NB4 (cell line): ENCODE results near the gene BIVM.
A peak's percentile ranks its signal among the peaks of the same experiment; 100 is the strongest.

Experiments
- DNase-seq: peaks from one replicate; pipeline ENCODE4 v3.0.0; 2010; ENCODE audit warnings: low read depth
- H3K4me3 ChIP-seq: one replicate; pipeline ENCODE4 v1.5.1; 2011; ENCODE audit warnings: mild to moderate bottlenecking, low read depth, low read length, moderate library complexity
- CTCF ChIP-seq: IDR thresholded peaks from one replicate; pipeline ENCODE4 v1.5.1; 2012; ENCODE audit warnings: low read depth, low read length
- MAX ChIP-seq: IDR thresholded peaks from 2 replicates; pipeline ENCODE4 v1.6.1; 2011; ENCODE audit warnings: low read depth, low read length
- MYC ChIP-seq: IDR thresholded peaks from 2 replicates; pipeline ENCODE4 v1.6.1; 2011; ENCODE audit warnings: low read depth, low read length
- POLR2A ChIP-seq: IDR thresholded peaks from 2 replicates; pipeline ENCODE4 v1.6.1; 2011; ENCODE audit warnings: mild to moderate bottlenecking; ENCODE audit not compliant: insufficient read length; ENCODE audit errors: extremely low read depth

Gene BIVM

GRCh38 chr13:102847272-102848234 is 48.6 kb downstream of the BIVM start:
- peak overlapping the region; percentile 90 for H3K4me3 ChIP-seq
- DNase-seq: peak; percentile 62
- no peak for TF ChIP-seq MYC
- TF ChIP-seq CTCF: peak; percentile 61
- peak; percentile 59; the same call in 1 of the 2 replicates for TF ChIP-seq MAX
- no peak for TF ChIP-seq POLR2A

- H3K4me3 ChIP-seq: peak overlapping the region; percentile 18
- DNase-seq: no peak
- no peak for TF ChIP-seq CTCF
- TF ChIP-seq POLR2A: no peak
- no peak for TF ChIP-seq MAX
- no peak for TF ChIP-seq MYC
These were observed 50.0 kb downstream of the BIVM start for GRCh38 chr13:102848956-102849355.

GRCh38 chr13:102852556-102852955 is 53.6 kb downstream of the BIVM start:
- no peak overlapping the region for H3K4me3 ChIP-seq
- no peak for DNase-seq
- TF ChIP-seq POLR2A: no peak
- TF ChIP-seq MYC: no peak
- TF ChIP-seq CTCF: no peak
- no peak for TF ChIP-seq MAX

- DNase-seq: no peak
- no peak for TF ChIP-seq MYC
- no peak overlapping the region for H3K4me3 ChIP-seq
These were observed 55.8 kb downstream of the BIVM start for GRCh38 chr13:102854675-102855074.

GRCh38 chr13:102856557-102856956 is 57.6 kb downstream of the BIVM start:
- no peak for DNase-seq
- no peak for TF ChIP-seq MYC
- TF ChIP-seq POLR2A: no peak
- TF ChIP-seq CTCF: no peak
- TF ChIP-seq MAX: no peak
- no peak overlapping the region for H3K4me3 ChIP-seq

- no peak overlapping the region for H3K4me3 ChIP-seq
- no peak for DNase-seq
- TF ChIP-seq CTCF (no peak), MYC (no peak), MAX (no peak)
These were observed 63.8 kb downstream of the BIVM start for GRCh38 chr13:102862624-102863210.
